K562 (cell line): ENCODE results near the gene FAM83D. TPM values are rescaled to one million over a fixed set of nuclear protein-coding genes. Genes with fewer than 3 reads are reported as not detected.

Experiments used
- ARNT ChIP-seq, 2 experiments: fragments of 450-650 bp; IDR thresholded peaks; 2 replicates each; pipeline ENCODE4 v1.6.1; 2016; ENCODE audit warnings: mild to moderate bottlenecking in 1 of 2
- CCNT2 ChIP-seq: IDR thresholded peaks from 2 replicates; pipeline ENCODE4 v1.6.1; 2011; ENCODE audit warnings: borderline replicate concordance, low read depth, mild to moderate bottlenecking, moderate library complexity, mixed read lengths, low read length; ENCODE audit not compliant: insufficient read length; ENCODE audit errors: extremely low read depth
- DPF2 ChIP-seq: fragments of 450-650 bp; IDR thresholded peaks from 2 replicates; pipeline ENCODE4 v1.6.1; 2016
- FOXA1 ChIP-seq: fragments of 450-650 bp; IDR thresholded peaks from 2 replicates; pipeline ENCODE4 v1.6.1; 2016; ENCODE audit warnings: mild to moderate bottlenecking, borderline replicate concordance
- LEF1 ChIP-seq: fragments of 450-650 bp; IDR thresholded peaks from 2 replicates; pipeline ENCODE4 v1.6.1; 2016; ENCODE audit warnings: mild to moderate bottlenecking
- MECOM ChIP-seq: fragments of 250-450 bp; sonication (Bioruptor Pico); IDR thresholded peaks from 2 replicates; pipeline ENCODE4 v1.8.0; 2022; ENCODE audit warnings: inconsistent platforms
- MEF2D ChIP-seq: conservative IDR thresholded peaks from 2 replicates; pipeline ENCODE4 v1.6.1; 2016; ENCODE audit warnings: low read depth, missing genetic modification characterization, missing compliant biosample characterization
- MGA ChIP-seq: fragments of 450-650 bp; IDR thresholded peaks from 2 replicates; pipeline ENCODE4 v1.6.1; 2016; ENCODE audit warnings: mild to moderate bottlenecking, moderate library complexity
- MYNN ChIP-seq, 2 experiments: sonication (generic); formaldehyde crosslinking in 1 of 2; IDR thresholded peaks; 2 replicates each; pipeline versions ENCODE4 v1.5.0 to v1.6.1; 2016 to 2020; ENCODE audit warnings: antibody characterized with exemption in 1 of 2, missing genetic modification reagents in 1 of 2
- NEUROD1 ChIP-seq: fragments of 150-350 bp; IDR thresholded peaks from 2 replicates; pipeline ENCODE4 v1.6.1; 2014; ENCODE audit warnings: borderline replicate concordance, low read length, low read depth; ENCODE audit not compliant: partially characterized antibody
- NKRF ChIP-seq: fragments of 450-650 bp; IDR thresholded peaks from 2 replicates; pipeline ENCODE4 v1.6.1; 2016; ENCODE audit warnings: borderline replicate concordance
- STAT5A ChIP-seq: IDR thresholded peaks from 2 replicates; pipeline ENCODE4 v1.6.1; 2012; ENCODE audit warnings: low read length, inconsistent platforms, borderline replicate concordance
- TARDBP ChIP-seq: fragments of 450-650 bp; IDR thresholded peaks from 2 replicates; pipeline ENCODE4 v1.6.1; 2016
- ZNF197 ChIP-seq: fragments of 200-800 bp; sonication (Bioruptor generic); IDR thresholded peaks from 2 replicates; pipeline ENCODE4 v1.6.1; 2016; ENCODE audit warnings: low read depth, missing genetic modification characterization, missing compliant biosample characterization
- ZNF764 ChIP-seq: fragments of 250-450 bp; sonication (Bioruptor Pico); IDR thresholded peaks from 2 replicates; pipeline ENCODE4 v1.4.0; 2020; ENCODE audit warnings: low read depth, mild to moderate bottlenecking, moderate library complexity
- polyA plus RNA-seq, 8 experiments: library from polyadenylated mRNA; depleted of rRNA in 4 of 8; stranded (reverse) in 5 of 8; unstranded in 3 of 8; fragments of >200 nt; fragmentation: Nextera tagmentation in 2 of 8; fragmentation: Illumina TruSeq in 1 of 8; extraction: Ambion mirVana in 2 of 8; extraction: Trizol in 1 of 8; gene quantifications; 2 replicates each; pipeline versions ENCODE4 v1.2.1 to v1.2.3, GENCODE V29; 2011 to 2014; ENCODE audit warnings: inconsistent platforms in 1 of 8, missing spikeins in 1 of 8
- total RNA-seq, 7 experiments: library from RNA; depleted of rRNA in 6 of 7; stranded (reverse); fragments of >200 nt in 6 of 7; fragmentation: Illumina TruSeq in 2 of 7; extraction: Trizol in 2 of 7; gene quantifications; 2 replicates each; pipeline versions ENCODE4 v1.2.1 to v1.2.3, GENCODE V29; 2011 to 2021; ENCODE audit warnings: low replicate concordance in 1 of 7

FAM83D gene
- total and polyA plus RNA-seq, 9 of the 15 experiments (the other 6 are each of a cell fraction or from before 2014, with no cell fraction given) = 8.2 to 66.1 (median 43.5) TPM

- TF ChIP-seq NKRF (peak; percentile 55; the same call in 1 of the 2 replicates), ARNT (IDR thresholded peaks at IDR 0.05) (peak; percentile 93 to 99; a peak in 3 of 4 replicates), NEUROD1 (peak; percentile 85), MECOM (CRISPR knock-in tag) (peak; percentile 89), FOXA1 (no peak), LEF1 (peak; percentile 95), STAT5A (peak; percentile 99), DPF2 (peak; percentile 97), TARDBP (peak; percentile 89), MGA (no peak), MYNN (IDR thresholded peaks at IDR 0.05) (peak; percentile 94), MYNN (CRISPR knock-in tag; IDR thresholded peaks at IDR 0.05) (no peak), ZNF197 (CRISPR knock-in tag) (peak; percentile 94), CCNT2 (peak; percentile 96), ZNF764 (CRISPR knock-in tag) (no peak), MEF2D (peak; percentile 74; the same call in 1 of the 2 replicates)
These were observed 21.7 kb downstream of the FAM83D start (continued) for GRCh38 chr20:38947931-38948362.
